HG02943 (cell line): ENCODE data around the gene ERV3-1.
"Not testable (repeated sequence)": the region's sequence is repeated elsewhere in the genome, so short reads cannot be mapped to it uniquely, and the experiment has no call there.

Experiments used
- ATAC-seq: cut with Tn5 transposase; IDR thresholded peaks from one replicate; pipeline ENCODE4 v1.9.1; 2021; ENCODE audit warnings: mild to moderate bottlenecking, low read depth, moderate library complexity; ENCODE audit not compliant: unreplicated experiment

ERV3-1 gene

GRCh38 chr7:64945503-64946175 is 60.8 kb downstream of the ERV3-1 start:
- no peak for ATAC-seq

GRCh38 chr7:64944667-64945502 is 61.6 kb downstream of the ERV3-1 start:
- ATAC-seq: not testable (repeated sequence)
